GM12878 (cell line): ENCODE data around the gene PRKCD. TPM values are rescaled to one million over a fixed set of nuclear protein-coding genes. Genes with fewer than 3 reads are reported as not detected.
A peak's percentile ranks its signal among the peaks of the same experiment; 100 is the strongest.

Experiments used
- ATAC-seq: fragments of 200-7000 bp; cut with Tn5 transposase; 3 replicates; pipeline ENCODE4 v1.9.1; 2020; ENCODE audit warnings: mild to moderate bottlenecking, moderate library complexity
- BruUV-seq: library from RNA; stranded (reverse); fragments of 400-500 nt; replicated peaks from 2 replicates; lab custom pipeline; 2021; lab: Mats Ljungman, UMichigan
- CTCF ChIA-PET: fragments of 300-600 bp; sonication (Branson Sonifier 250); formaldehyde crosslinking; extraction: SDS; loops from one replicate; lab custom pipeline; 2021; ENCODE audit warnings: inconsistent platforms; lab: Yijun Ruan, JAX
- POLR2A ChIA-PET: fragments of 350-600 bp; formaldehyde crosslinking; extraction: SDS; loops from one replicate; lab custom pipeline; 2021; ENCODE audit warnings: inconsistent platforms; lab: Charles Lee
- RAD21 ChIA-PET: fragments of 300-600 bp; sonication (Branson Sonifier 250); formaldehyde crosslinking; loops from one replicate; lab custom pipeline; 2023; ENCODE audit warnings: antibody characterized with exemption; ENCODE audit not compliant: unreplicated experiment; lab: Charles Lee
- SMC1A ChIA-PET: fragments of 300-600 bp; sonication (Branson Sonifier 250); formaldehyde crosslinking; loops from one replicate; lab custom pipeline; 2023; ENCODE audit not compliant: unreplicated experiment, uncharacterized antibody; lab: Charles Lee
- DNase-seq: peaks from one replicate; pipeline ENCODE4 v3.0.0-alpha.2; 2011; ENCODE audit warnings: low read depth, low spot score
- FAIRE-seq: peaks from 3 replicates; lab custom pipeline; 2011; peaks lifted over from hg19 to GRCh38; lab: Jason Lieb, UNC
- H2AFZ ChIP-seq: 2 replicates; pipeline ENCODE4 v1.6.0; 2011; ENCODE audit warnings: low read depth, low read length, control low read depth; ENCODE audit not compliant: control insufficient read depth
- H3K27ac ChIP-seq: 2 replicates; pipeline ENCODE4 v1.5.1; 2011; ENCODE audit warnings: control low read depth; ENCODE audit not compliant: control insufficient read depth, insufficient read depth
- H3K27me3 ChIP-seq, 2 experiments: replicated peaks in 1 of 2; 2 replicates each; pipeline versions ENCODE4 v1.6.0 to v1.6.1; 2011; ENCODE audit warnings: low read length in 1 of 2; ENCODE audit not compliant: control insufficient read depth in 2 of 2, insufficient read depth in 2 of 2
- H3K36me3 ChIP-seq, 2 experiments: 2 replicates each; pipeline ENCODE4 v1.5.1; 2011; ENCODE audit warnings: low read length in 1 of 2; ENCODE audit not compliant: control insufficient read depth in 2 of 2, insufficient read depth in 2 of 2
- H3K4me1 ChIP-seq: 2 replicates; pipeline ENCODE4 v1.6.1; 2011; ENCODE audit warnings: mild to moderate bottlenecking, low read length, moderate library complexity, mixed read lengths; ENCODE audit not compliant: control insufficient read depth, insufficient read depth
- H3K4me2 ChIP-seq: 2 replicates; pipeline ENCODE4 v1.6.0; 2011; ENCODE audit warnings: control low read depth; ENCODE audit not compliant: control insufficient read depth, insufficient read depth
- H3K4me3 ChIP-seq: fragments of 200-600 bp; sonication (generic); 2 replicates; pipeline ENCODE4 v1.5.1; 2016
- H3K79me2 ChIP-seq: 2 replicates; pipeline ENCODE4 v1.6.0; 2011; ENCODE audit warnings: low read length; ENCODE audit not compliant: control insufficient read depth, insufficient read depth
- H3K9ac ChIP-seq: 2 replicates; pipeline ENCODE4 v1.8.0; 2011; ENCODE audit warnings: low read length, control low read depth, mixed read lengths; ENCODE audit not compliant: control insufficient read depth, insufficient read depth
- H3K9me3 ChIP-seq: replicated peaks from 3 replicates; pipeline ENCODE4 v1.5.1; 2011; ENCODE audit warnings: mild to moderate bottlenecking, low read length; ENCODE audit not compliant: control insufficient read depth, insufficient read depth
- H4K20me1 ChIP-seq: 2 replicates; pipeline ENCODE4 v1.6.0; 2011; ENCODE audit not compliant: control insufficient read depth, insufficient read depth
- CTCF ChIP-seq, 3 experiments: IDR thresholded peaks in 2 of 3; conservative IDR thresholded peaks in 1 of 3; 2 replicates each; pipeline ENCODE4 v1.5.1; 2011; ENCODE audit warnings: low read depth in 3 of 3, low read length in 3 of 3, mild to moderate bottlenecking in 3 of 3, control low read depth in 2 of 3, moderate library complexity in 2 of 3, inconsistent platforms in 1 of 3, mixed read lengths in 1 of 3; ENCODE audit not compliant: control insufficient read depth in 2 of 3, insufficient read depth in 1 of 3; ENCODE audit errors: extremely low read depth in 1 of 3
- ESRRA ChIP-seq: IDR thresholded peaks from 2 replicates; pipeline ENCODE4 v1.6.1; 2012; ENCODE audit warnings: mild to moderate bottlenecking, low read length, improper control_type of control experiment
- HDAC2 ChIP-seq: fragments of 200-600 bp; sonication (generic); IDR thresholded peaks from 2 replicates; pipeline ENCODE4 v1.6.1; 2017
- MXI1 ChIP-seq: fragments of 150-350 bp; IDR thresholded peaks from 2 replicates; pipeline ENCODE4 v1.6.1; 2011; ENCODE audit warnings: low read depth, mild to moderate bottlenecking, inconsistent platforms, low read length, improper control_type of control experiment
- NRF1 ChIP-seq: conservative IDR thresholded peaks from 2 replicates; pipeline ENCODE4 v1.6.1; 2011; ENCODE audit warnings: mild to moderate bottlenecking, low read depth, low read length, improper control_type of control experiment
- POLR2A ChIP-seq: IDR thresholded peaks from 2 replicates; pipeline ENCODE4 v1.6.1; 2011; ENCODE audit warnings: low read depth, mild to moderate bottlenecking, low read length
- POLR2AphosphoS5 ChIP-seq: IDR thresholded peaks from 2 replicates; pipeline ENCODE4 v1.6.1; 2011; ENCODE audit warnings: mild to moderate bottlenecking, low read length, inconsistent platforms
- ZNF274 ChIP-seq: IDR thresholded peaks from one replicate; pipeline ENCODE4 v1.8.0; 2011; ENCODE audit not compliant: insufficient read length, insufficient read depth
- WGBS: methylation state at CpG from one replicate; pipeline ENCODE4 v1.1.6; 2016; ENCODE audit warnings: low lambda C conversion rate; ENCODE audit not compliant: insufficient replicate concordance, insufficient coverage; ENCODE audit errors: missing lambda C conversion rate; 5-methylcytosine and 5-hydroxymethylcytosine counted together
- in situ Hi-C: fragments of 300-500 bp; cut with MboI; formaldehyde crosslinking; loops from 9 replicates; pipeline ENCODE4 v1.14.3; 2018; ENCODE audit warnings: mixed read lengths
- intact Hi-C: fragments of 100-400 bp; cut with micrococcal nuclease; formaldehyde crosslinking; loops from one replicate; pipeline ENCODE4 v1.14.2; 2022; ENCODE audit not compliant: unreplicated experiment
- polyA plus RNA-seq, 11 experiments: library from polyadenylated mRNA; depleted of rRNA in 4 of 11; unstranded in 6 of 11; stranded (reverse) in 5 of 11; fragments of >200 nt; fragmentation: Nextera tagmentation in 4 of 11; fragmentation: Illumina TruSeq in 1 of 11; extraction: Ambion mirVana in 4 of 11; extraction: Trizol in 1 of 11; gene quantifications; 1 replicate in 1 of 11; 2 replicates in 10 of 11; pipeline versions ENCODE4 v1.2.1 to v1.2.3, GENCODE V29; 2011 to 2016; ENCODE audit warnings: inconsistent platforms in 2 of 11, missing spikeins in 2 of 11, low read depth in 1 of 11
- total RNA-seq, 4 experiments: library from RNA; depleted of rRNA in 3 of 4; stranded (reverse); fragments of >200 nt in 3 of 4; fragmentation: Illumina TruSeq in 1 of 4; extraction: Trizol in 1 of 4; gene quantifications; 2 replicates each; pipeline versions ENCODE4 v1.2.1 to v1.2.3, GENCODE V29; 2013 to 2021

The PRKCD gene
- total and polyA plus RNA-seq, 10 of the 15 experiments (the other 5 are each of a cell fraction or from before 2014, with no cell fraction given), result 10.0 to 114 (median 42.4) TPM

- WGBS, result 92% methylated on average over 16 of the region's 16 CpGs
- Histone ChIP-seq H3K27ac (no peak overlapping the region), H3K9ac (no peak overlapping the region), H3K4me1 (no peaks in the 10 kb centered on the region), H3K4me3 (no peak overlapping the region), H3K36me3 (peaks cover 41 to 67% of the 10 kb centered on the region in 2 experiments; a peak in 3 of 4 replicates), H3K9me3 (no peaks in the 10 kb centered on the region), H4K20me1 (no peaks in the 10 kb centered on the region; the same call in 1 of the 2 replicates), H3K27me3 (no peaks in the 10 kb centered on the region), H3K79me2 (no peaks in the 10 kb centered on the region), H3K4me2 (no peak overlapping the region), H2AFZ (no peak overlapping the region)
- SMC1A ChIA-PET, result no interaction called here
- CTCF ChIA-PET, result interaction anchor here (0.7 to 2.3 kb wide), 2 partner anchors 9 to 98 kb away, joined by 3 to 9 read pairs; no protein-coding TSS in a partner anchor
- peak; percentile 45 for ATAC-seq
- POLR2A ChIA-PET, result interaction anchor here (0.6 kb wide), 1 partner anchor 33 kb away, joined by 3 read pairs; no protein-coding TSS in a partner anchor
- in situ Hi-C loops (no loop called here), intact Hi-C loops (no loop called here)
- no TSS peak for BruUV-seq
- no peak for FAIRE-seq
- RAD21 ChIA-PET, result no interaction called here
- TF ChIP-seq CTCF (IDR thresholded peaks at IDR 0.05 in 2 of 3, conservative IDR thresholded peaks at IDR 0.05 in 1 of 3; ENCODE audit: control insufficient read depth in 2 of 3, extremely low read depth in 1 of 3, insufficient read depth in 1 of 3, low read depth in 3 of 3, low read length in 3 of 3) (0 out of 6 replicates have a peak, but pooled peaks of 2 of the 3 experiments have one; percentile 6 to 11), ESRRA (no peak), POLR2A (peak; percentile 35; the same call in 1 of the 2 replicates), ZNF274 (no peak)
- no peak for DNase-seq
Observed at GRCh38 chr3:53230041-53230621, 69.1 kb downstream of the PRKCD start.

- no peak overlapping the region for H2AFZ ChIP-seq
- peaks cover 39 to 72% of the 10 kb centered on the region in 2 experiments; a peak in 3 of 4 replicates for H3K36me3 ChIP-seq
- in situ Hi-C loops, result no loop called here
- no peak overlapping the region for H3K27ac ChIP-seq
- ChIA-PET POLR2A (interaction anchor here (0.6 kb wide), 1 partner anchor 16 kb away, joined by 5 read pairs; no protein-coding TSS in a partner anchor), CTCF (interaction anchor here (0.7 to 2.3 kb wide), 2 partner anchors 10 to 98 kb away, joined by 3 to 9 read pairs; no protein-coding TSS in a partner anchor), RAD21 (no interaction called here), SMC1A (no interaction called here)
- no peaks in the 10 kb centered on the region for H3K79me2 ChIP-seq
- H3K9ac ChIP-seq, result no peak overlapping the region
- H4K20me1 ChIP-seq, result no peaks in the 10 kb centered on the region; the same call in 1 of the 2 replicates
- intact Hi-C loops, result no loop called here
- WGBS, result 86% methylated on average over 5 of the region's 5 CpGs
- H3K4me2 ChIP-seq, result no peak overlapping the region
- no peak for ATAC-seq
- no peak overlapping the region for H3K4me3 ChIP-seq
- DNase-seq, result no peak
- TF ChIP-seq POLR2AphosphoS5 (0 out of 2 replicates have a peak, but pooled peaks have one; percentile 15), NRF1 (no peak), HDAC2 (no peak), MXI1 (no peak), POLR2A (peak; percentile 12; the same call in 1 of the 2 replicates)
- BruUV-seq, result no TSS peak
- no peaks in the 10 kb centered on the region for H3K27me3 ChIP-seq
- no peak for FAIRE-seq
- no peaks in the 10 kb centered on the region for H3K9me3 ChIP-seq
- no peaks in the 10 kb centered on the region for H3K4me1 ChIP-seq
Observed at GRCh38 chr3:53230789-53231188, 69.8 kb downstream of the PRKCD start.
